Left lobe of liver (tissue), 2 donors: Measurements from ENCODE around the gene STPG2. TPM values are rescaled to one million over a fixed set of nuclear protein-coding genes. Genes with fewer than 3 reads are reported as not detected.

Source experiments
- ATAC-seq: fragments of 200-7000 bp; cut with Tn5 transposase; one replicate; pipeline ENCODE4 v1.9.1; 2020; ENCODE audit warnings: mild to moderate bottlenecking, moderate library complexity
- DNase-seq: peaks from one replicate; pipeline ENCODE4 v3.0.0-alpha.2; 2020; ENCODE audit warnings: low spot score
- total RNA-seq: library from RNA; stranded (reverse); gene quantifications from one replicate; pipeline ENCODE4 v1.2.1, GENCODE V29; 2021
- donor health status: DM: no; HTN: no; CAD: no; lungs with moderate emphysema.
- donor health status: DM: no; HTN: yes; CAD: no.

STPG2 gene
- total RNA-seq, 1 donor from 2014 or later: 0.38 TPM

DNA sequence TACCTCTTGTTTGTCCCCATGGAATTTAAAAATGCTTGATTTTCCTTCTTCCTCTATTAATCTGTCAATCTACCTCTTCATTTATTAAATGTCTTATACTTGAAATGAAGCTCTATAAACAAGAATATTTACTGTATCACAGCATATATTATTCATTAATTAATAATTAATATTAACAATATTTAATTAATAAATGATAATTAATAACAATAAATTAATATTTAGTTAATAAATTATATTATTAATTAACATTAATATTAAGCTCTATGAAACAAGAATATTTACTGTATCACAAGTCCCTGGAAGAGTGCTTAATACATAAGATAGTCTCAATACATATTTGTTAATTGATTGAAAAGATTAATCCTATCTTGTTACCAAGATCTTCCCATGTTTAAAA is 306.6 kb downstream of the STPG2 start:
- ATAC-seq (no peak), DNase-seq (no peak)

GRCh38 chr4:97828646-97829045 is 314.6 kb downstream of the STPG2 start:
- no peak for ATAC-seq
- DNase-seq: no peak

DNA sequence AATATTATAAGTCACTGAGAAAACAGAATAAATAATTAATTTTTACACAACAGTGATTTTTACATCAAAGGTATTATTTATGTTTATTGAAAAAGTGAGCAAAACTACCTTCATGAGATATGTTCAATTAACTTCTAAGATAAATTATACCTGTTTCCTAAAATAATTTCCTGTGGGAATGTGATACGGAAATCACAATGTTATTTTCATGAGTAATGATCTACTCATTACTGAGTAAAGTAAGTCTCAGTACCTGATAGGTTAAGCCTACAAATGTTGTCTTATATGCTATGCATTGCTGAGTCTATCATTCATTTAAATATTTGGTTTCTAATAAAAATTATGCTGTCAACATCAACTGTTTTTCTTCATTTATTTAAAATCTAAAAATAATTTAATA is 324.0 kb downstream of the STPG2 start:
- ATAC-seq: no peak
- DNase-seq: no peak

- no peak for ATAC-seq
Observed at GRCh38 chr4:97812768-97813167, 330.5 kb downstream of the STPG2 start.

GRCh38 chr4:97786306-97786920 is 356.9 kb downstream of the STPG2 start:
- ATAC-seq: no peak

More at GRCh38 chr4:97812768-97813167, 330.5 kb downstream of the STPG2 start:
- no peak for DNase-seq

GRCh38 chr4:97778174-97778573 is 365.1 kb downstream of the STPG2 start:
- DNase-seq (peak; percentile 35), ATAC-seq (no peak)

More at GRCh38 chr4:97786306-97786920, 356.9 kb downstream of the STPG2 start:
- DNase-seq: no peak

GRCh38 chr4:97774347-97774989 is 368.8 kb downstream of the STPG2 start:
- no peak for DNase-seq
- ATAC-seq: no peak

DNA sequence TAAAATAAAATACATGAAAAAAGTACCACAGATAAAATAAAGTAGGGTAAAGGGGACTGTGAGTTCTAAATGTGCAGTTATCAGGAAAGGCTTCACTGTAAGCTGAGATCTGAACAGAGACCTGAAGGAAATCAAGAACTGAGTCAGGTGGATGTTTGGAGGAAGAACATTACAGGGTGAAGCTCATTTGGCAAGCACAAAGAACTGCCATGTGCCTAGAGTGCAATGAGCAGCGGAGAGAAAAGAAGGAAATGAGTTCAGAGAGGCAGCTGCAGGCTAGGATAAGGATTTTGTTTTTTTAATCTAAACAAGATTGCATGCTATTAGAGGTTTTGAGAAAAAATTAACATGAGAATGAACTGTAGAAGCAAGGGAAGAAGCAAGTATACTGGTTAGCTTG is 373.1 kb downstream of the STPG2 start:
- ATAC-seq (no peak), DNase-seq (no peak)

DNA sequence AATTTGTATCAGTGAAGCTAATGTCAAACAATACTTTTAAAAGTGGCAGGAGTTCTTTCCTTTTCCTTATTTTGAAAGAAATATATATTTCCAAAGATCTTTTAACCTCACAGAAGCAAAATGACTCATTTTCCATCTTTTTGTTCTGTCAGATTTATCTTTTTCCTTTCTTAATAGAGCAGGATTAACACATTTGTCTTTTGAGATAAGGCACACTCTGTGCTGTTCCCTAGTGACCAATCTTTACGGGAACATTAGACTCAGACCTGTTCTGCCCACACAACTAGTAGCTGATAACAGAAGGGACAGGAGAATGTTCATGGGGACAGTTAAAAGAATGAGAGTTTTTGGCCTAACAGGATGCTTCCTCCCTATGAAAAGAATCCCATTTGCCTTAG is 381.2 kb downstream of the STPG2 start:
- ATAC-seq (no peak), DNase-seq (no peak)

- DNase-seq: no peak
- ATAC-seq: no peak
Observed at GRCh38 chr4:97761445-97762114, 381.7 kb downstream of the STPG2 start.

- DNase-seq: no peak
- no peak for ATAC-seq
Observed at GRCh38 chr4:97759785-97760184, 383.5 kb downstream of the STPG2 start.

- no peak for DNase-seq
- no peak for ATAC-seq
Observed at GRCh38 chr4:97752599-97752998, 390.7 kb downstream of the STPG2 start.

- DNase-seq: no peak
- no peak for ATAC-seq
Observed at GRCh38 chr4:97747945-97748344, 395.3 kb downstream of the STPG2 start.

- ATAC-seq (peak; percentile 79), DNase-seq (no peak)
Observed at GRCh38 chr4:97720869-97721432, 422.3 kb downstream of the STPG2 start.

DNA sequence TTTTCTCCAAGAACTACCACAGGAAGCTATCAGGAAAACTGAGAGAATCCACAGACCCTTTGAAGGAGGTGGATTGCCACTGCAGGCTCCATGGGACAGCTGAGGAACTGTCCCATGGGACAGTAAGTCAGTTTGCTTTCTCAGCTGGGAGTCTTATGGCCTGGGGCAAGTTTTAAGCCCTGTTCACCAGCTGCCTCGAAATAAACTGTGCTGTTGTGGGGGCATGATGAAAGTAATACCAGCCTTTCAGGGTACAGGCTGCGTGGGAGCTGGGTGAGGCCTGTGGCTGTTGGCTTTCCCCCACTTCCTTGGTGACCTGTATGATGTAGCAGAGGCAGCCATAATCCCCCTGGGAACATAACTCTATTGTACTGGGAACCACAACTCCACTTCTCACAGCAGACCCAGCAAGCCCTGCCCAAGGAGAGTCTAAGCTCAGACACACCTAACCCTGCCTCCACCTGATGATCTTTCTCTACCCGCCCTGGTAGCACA is 452.1 kb downstream of the STPG2 start:
- DNase-seq: no peak
- ATAC-seq: no peak

DNA sequence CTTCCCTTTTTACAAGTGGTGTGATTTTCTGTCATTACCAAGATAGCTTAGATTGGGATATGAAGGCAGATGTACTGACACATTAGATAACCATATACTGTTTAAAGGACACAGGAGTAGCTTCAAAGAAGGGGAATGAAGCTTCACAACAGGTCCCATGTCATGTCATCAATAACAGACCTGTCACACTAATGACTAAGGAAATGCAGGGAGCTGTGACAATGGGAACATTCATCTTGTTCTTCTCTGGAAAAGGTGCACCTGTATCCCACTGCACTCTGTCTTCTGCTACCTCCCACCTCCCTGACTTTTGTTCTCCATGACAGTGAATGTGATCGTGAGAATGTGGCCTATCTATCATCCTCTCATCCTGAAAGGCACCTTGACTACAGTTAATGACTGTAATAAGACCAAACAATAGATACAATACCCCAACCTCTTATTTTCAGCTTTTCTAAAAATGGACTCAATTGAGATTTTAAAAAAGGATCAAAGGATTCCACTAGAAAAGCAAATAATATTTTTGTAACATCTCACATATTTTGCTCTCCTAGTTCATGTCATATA is 472.5 kb downstream of the STPG2 start:
- ATAC-seq: no peak
- DNase-seq: no peak

- no peak for DNase-seq
- ATAC-seq: no peak
Observed at GRCh38 chr4:97665553-97665952, 477.7 kb downstream of the STPG2 start.

DNA sequence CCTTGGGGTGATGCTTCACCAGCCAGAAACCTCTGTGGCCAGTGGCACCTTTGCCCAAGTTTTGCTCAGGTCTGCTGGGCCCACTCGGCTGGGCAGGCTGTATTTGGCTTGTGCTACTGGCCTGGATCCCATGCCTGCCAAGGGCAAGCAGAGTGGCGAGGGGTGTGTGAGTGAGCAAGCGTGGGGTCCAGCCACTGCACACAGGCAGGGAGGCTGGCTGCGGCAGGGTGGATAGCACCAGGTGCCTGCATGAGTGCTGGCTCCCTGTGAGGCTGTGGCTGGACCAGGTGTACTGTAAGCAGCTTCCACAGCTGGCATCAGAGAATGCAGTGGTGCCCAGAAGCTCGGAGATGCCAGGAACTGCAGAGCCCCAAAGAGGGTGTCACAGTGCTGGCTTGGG is 478.5 kb downstream of the STPG2 start:
- DNase-seq (no peak), ATAC-seq (no peak)

DNA sequence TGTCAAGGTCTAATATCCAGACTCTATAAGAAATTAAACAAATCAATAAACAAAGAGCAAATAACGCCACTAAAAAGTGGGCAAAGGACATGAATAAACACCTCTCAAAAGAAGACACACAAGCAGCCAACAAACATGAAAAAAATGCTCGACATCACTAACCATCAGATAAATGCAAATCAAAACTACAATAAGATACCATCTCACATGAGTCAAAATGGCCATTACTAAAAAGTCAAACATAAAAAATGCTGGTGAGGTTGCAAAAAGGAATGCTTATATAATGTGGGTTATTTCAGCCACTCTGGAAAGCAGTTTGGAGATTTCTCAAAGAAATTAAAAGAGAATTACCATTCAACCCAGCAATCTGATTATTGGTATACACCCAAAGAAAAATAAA is 481.1 kb downstream of the STPG2 start:
- DNase-seq (no peak), ATAC-seq (no peak)

GRCh38 chr4:97656044-97656720 is 487.1 kb downstream of the STPG2 start:
- DNase-seq: no peak
- no peak for ATAC-seq

GRCh38 chr4:97653701-97654100 is 489.6 kb downstream of the STPG2 start:
- ATAC-seq: no peak
- no peak for DNase-seq
